HG02798 (cell line): ENCODE results near the gene ADGRB3.
"Not testable (repeated sequence)": the region's sequence is repeated elsewhere in the genome, so short reads cannot be mapped to it uniquely, and the experiment has no call there.

Source experiments
- ATAC-seq: cut with Tn5 transposase; IDR thresholded peaks from one replicate; pipeline ENCODE4 v1.9.1; 2021; ENCODE audit warnings: mild to moderate bottlenecking; ENCODE audit not compliant: unreplicated experiment, poor library complexity

ADGRB3 gene

GRCh38 chr6:68774843-68775242 is 139.8 kb downstream of the ADGRB3 start:
- no peak for ATAC-seq

DNA sequence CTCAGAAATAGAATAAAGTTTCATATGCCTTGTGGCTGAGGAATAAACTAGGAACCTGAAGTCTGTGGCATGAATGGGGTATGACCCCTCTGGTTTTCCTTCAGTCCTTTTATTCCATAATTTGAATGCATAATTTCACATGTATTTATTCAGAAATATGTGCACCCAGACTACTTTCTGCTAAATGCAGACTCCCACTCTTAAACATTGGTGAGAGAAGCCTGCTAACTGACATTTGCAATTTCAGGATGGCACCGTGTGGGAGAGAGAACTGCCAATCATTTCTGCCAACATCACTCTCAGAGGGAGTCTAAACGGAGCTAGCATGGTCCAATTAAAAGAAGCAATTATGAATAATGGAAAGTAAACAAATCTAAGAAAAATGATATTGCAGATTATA is 141.3 kb downstream of the ADGRB3 start:
- no peak for ATAC-seq

- ATAC-seq, result no peak
Measured at GRCh38 chr6:68777956-68778355, 142.9 kb downstream of the ADGRB3 start.

DNA sequence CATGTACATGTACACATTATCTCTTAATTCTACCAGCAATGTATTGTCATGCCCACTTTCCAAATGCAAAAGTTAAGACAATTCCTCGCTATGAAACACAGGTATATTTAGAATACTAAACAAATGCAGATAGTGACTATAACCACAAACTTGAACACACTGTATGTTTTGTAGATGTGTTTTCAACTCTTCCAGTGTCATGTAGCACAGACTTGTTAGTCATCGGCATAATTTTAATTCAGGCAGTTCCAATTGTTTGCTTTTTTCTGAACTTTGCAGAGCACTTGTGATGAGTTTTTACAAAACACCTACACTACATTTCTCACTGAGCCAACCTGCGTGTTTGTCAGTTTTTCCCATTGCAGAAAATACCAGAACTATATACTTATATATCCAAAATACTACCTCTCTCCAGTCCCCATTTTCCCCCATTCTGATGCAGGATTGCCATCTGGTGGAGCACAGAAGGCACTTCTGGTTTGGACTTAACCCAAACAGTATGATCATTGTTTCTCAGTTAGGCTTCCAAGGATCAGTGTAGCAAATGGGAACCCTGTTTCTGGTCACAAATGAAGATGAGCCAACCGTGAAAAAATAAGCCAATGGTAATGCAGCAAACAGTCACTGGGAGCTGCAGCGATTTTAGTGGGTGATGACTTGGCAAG is 143.4 kb downstream of the ADGRB3 start:
- ATAC-seq, result peak; percentile 66

DNA sequence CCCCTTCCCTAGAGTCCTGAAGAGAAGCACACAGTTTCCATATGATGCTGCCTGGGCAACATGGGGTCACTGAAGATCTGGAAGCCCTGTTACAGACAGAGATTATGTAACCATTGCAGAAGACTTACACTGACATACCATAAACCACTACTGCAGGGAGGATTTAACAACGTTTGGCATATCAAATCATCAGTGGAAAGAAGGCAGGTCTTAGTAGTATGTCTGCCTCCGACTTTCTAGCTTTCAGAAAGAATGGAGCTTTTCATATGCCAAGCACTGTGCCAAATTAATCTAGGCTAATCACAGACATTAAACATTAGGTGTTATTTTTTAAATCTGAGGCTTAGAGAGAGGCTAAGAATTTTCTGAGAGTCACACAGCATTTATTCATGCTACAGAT is 144.3 kb downstream of the ADGRB3 start:
- ATAC-seq, result no peak

GRCh38 chr6:68790128-68790527 is 155.0 kb downstream of the ADGRB3 start:
- ATAC-seq, result not testable (repeated sequence)

DNA sequence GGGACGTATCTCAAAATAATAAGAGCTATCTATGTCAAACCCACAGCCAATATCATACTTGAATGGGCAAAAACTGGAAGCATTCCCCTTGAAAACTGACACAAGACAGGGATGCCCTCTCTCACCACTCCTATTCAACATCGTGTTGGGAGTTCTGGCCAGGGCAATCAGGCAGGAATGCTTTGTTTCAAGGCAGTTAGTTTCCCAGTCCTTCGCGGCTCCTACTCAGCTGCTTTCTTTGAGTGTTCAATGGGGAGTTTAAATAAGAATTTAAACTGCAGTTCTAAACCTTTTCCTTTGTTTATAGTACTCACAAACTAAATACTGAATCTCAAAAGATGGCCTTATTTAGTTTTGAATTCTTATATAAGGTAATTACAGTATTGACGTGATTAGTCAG is 179.9 kb downstream of the ADGRB3 start:
- ATAC-seq, result not testable (repeated sequence)

DNA sequence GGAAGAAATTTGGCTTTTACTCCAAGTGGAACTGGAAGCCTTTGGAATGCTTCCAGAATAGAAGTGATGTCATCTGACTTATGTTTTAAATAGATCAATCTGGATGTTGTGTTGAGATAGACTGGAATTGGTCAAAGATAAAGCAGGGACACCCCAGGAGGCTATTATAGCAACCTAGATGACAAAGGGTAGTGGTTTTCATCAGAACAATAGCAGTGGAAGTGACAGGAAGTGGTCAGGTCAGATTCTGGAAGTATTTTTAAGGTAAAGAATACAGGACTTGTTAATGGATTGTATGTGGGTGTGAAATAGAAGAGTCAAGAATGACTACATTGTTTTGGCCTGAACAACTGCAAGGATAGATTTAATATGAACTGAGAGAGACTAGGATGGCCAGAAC is 191.4 kb downstream of the ADGRB3 start:
- no peak for ATAC-seq

DNA sequence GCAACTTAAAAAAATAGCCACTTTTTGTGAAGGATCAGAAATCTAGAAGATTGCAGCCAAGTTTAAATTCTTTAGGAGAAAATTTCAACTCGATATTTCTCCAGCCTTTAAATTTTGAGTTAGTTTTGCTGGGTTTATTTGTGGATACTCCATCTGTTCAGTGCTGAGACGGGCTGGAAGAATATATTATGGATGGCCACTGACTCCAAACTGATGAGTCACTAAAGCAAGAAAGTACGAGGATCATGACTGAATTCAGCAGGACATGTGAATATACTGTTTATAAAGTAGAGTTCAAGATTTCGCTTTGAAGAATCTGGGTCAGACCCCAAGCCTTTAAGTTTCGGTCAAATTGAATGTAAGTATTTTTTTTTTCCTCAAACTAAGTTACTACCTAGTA is 199.5 kb downstream of the ADGRB3 start:
- no peak for ATAC-seq

- ATAC-seq, result no peak
Measured at GRCh38 chr6:68838571-68838970, 203.5 kb downstream of the ADGRB3 start.

DNA sequence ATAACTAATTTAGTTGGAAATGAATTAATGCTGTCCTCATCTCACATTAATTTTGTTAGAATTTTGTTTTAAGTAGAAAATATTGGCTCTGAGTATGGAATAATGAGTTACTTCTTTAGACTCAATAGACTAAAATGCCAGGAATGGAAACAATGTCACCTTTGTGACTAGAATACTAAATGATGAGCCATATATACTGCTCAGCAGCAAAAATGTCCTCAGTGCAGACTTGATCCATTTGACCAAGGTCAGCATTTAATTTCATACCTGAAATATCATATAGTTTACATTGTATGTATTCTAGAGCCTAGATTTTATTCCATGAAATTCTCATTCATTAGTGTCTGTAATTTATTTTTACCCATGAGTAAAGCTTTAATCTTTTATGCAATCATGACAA is 217.7 kb downstream of the ADGRB3 start:
- no peak for ATAC-seq

DNA sequence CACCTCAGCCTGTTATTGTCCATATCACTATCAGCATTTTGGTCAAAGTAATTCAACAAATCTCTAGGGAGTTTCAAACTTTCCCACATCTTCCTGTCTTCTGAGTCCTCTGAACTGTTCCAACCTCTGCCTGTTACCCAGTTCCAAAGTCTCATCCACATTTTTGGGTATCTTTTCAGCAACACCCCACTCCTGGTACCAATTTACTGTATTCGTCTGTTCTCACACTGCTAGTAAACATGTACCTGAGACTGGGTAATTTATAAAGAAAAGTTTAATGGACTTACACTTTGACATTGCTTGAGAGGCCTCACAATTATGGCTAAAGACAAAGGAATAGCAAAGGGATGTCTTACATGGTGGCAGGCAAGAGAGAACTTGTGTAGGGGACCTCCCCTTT is 224.2 kb downstream of the ADGRB3 start:
- no peak for ATAC-seq

DNA sequence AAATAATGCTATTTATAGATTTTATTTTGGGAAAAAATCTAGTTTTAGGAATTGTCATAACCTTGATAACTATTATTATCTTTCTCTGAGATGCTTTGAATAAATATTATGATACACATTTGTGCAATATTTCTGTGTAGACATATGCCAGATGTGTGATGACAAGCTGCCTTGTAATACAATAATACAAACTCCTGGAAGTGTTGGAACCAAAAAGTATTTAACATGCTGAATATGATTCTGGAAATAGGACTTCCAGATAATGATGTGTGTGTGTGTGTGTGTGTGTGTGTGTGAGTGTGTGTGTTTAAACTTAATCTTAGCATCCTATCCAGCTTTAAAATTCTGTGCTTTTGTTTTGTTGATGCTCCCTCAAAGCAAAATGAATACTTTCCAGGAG is 233.6 kb downstream of the ADGRB3 start:
- ATAC-seq, result no peak

DNA sequence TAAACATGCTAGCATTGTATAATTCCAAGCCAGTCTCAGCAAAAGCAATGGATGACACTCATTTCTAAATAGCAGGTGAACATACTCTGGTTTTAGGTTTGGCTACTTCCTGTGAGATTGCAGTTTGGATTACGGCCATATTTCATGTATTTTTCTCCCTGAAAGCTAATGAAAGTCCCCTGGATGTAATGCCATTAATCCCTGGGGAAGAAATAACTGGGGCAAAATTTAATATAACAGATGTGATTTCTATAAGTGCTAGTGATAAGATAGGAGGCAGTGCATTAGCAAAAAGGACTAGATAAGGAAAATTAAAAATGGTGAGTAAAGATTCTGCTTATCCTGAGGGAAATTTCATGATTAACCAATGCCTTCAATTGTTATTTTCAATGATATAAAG is 238.2 kb downstream of the ADGRB3 start:
- no peak for ATAC-seq

DNA sequence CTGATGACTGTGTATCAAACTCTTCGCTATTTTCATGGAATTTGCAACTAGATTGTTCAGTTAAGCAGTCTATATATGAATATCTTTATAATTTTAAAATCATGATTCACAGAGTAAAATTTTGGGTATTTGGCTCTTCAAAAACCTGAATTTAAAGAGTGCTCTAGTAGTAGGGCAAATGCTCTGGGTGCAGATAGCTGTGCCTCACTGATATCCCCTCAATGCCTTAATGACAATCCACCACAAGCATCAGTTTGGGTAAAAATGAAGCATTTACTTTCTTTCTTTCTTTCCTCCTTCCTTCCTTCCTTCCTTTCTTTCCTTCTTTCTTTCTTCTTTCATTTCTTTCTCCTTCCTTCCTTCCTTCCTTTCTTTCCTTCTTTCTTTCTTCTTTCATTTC is 239.7 kb downstream of the ADGRB3 start:
- no peak for ATAC-seq

GRCh38 chr6:68875403-68875802 is 240.3 kb downstream of the ADGRB3 start:
- ATAC-seq, result no peak

GRCh38 chr6:68876792-68877493 is 241.9 kb downstream of the ADGRB3 start:
- ATAC-seq, result peak; percentile 58

- ATAC-seq, result no peak
Measured at GRCh38 chr6:68880050-68880813, 245.2 kb downstream of the ADGRB3 start.

- not testable (repeated sequence) for ATAC-seq
Measured at GRCh38 chr6:68883325-68883724, 248.2 kb downstream of the ADGRB3 start.

DNA sequence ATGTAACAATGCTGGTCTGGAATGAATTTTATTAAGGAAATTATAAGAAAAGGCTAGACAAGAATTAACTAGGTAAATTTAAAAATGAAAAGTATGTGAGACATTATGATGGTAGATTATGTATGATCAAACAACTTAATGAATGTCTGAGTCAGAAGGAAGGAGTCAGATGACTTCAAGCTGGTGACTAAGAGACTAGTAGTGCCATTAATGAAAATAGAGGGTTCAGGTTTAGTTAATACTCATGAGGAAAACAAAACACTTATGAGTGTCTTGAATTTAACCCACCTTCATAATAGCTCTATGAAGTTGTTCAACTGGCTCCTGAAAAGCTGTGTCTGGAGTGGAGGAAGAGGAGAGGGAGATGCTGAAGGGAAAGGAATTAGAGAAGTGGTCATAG is 256.3 kb downstream of the ADGRB3 start:
- ATAC-seq, result no peak

GRCh38 chr6:68892452-68892851 is 257.4 kb downstream of the ADGRB3 start:
- no peak for ATAC-seq
